ENCODE data around the gene BEGAIN. TPM values are rescaled to one million over a fixed set of nuclear protein-coding genes. Genes with fewer than 3 reads are reported as not detected.

The BEGAIN gene
- total RNA-seq, 8 experiments from 2014 or later: 2.6 to 16.0 (median 3.8) TPM

DNA sequence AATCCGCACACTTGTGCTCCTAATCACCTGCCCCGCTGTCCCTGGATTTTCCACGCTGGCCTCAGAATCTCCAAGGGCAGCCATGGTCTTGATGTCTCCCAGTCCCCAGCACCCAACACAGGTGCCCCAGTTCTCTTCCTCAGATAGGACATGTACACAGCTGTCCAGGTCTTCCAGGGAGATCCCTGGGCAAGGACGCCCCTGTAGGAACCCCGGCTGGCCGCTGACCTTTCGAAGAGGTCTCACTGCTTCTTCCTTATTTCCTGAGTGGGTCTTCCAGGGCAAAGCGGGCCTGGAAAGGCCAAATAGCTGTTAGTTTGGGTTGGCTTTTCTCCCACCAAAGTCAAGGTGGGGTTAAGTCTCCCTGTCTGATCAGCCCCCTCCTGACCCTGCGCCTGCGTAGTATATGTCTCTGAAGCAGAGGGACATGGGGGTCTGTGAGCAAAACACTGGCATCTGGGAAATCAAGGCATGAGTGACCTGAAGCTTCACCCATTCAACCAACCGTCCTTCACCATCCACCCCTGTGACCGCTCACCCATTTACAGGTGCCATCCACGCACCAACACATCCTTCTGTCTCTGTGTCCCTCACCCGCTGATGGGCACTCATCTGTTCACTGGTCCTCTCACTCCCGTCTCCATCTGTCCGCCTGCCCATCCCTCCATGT lies 4.6 kb downstream of the BEGAIN start:
- 80 to 96% (median 92%) methylated on average over 1 to 9 of the region's 16 CpGs; no CpG with 5 or more reads in 3 of the 10 experiments for WGBS, 10 experiments
- Histone ChIP-seq H3K4me1 (replicated peaks in 1 of 2) (peaks cover 5 to 17% of the 10 kb centered on the region in 2 donors), H3K27ac (no peak overlapping the region), H3K4me3 (no peak overlapping the region)
- in situ Hi-C loops (cut with MboI; ENCODE audit: low pct_unique_long_range_greater_than_20kb in 2 of 9, low sequenced_read_pairs in 9 of 9, unreplicated experiment in 9 of 9): no loop called here
- no peak for ATAC-seq (replicated peaks in 6 of 8)

DNA sequence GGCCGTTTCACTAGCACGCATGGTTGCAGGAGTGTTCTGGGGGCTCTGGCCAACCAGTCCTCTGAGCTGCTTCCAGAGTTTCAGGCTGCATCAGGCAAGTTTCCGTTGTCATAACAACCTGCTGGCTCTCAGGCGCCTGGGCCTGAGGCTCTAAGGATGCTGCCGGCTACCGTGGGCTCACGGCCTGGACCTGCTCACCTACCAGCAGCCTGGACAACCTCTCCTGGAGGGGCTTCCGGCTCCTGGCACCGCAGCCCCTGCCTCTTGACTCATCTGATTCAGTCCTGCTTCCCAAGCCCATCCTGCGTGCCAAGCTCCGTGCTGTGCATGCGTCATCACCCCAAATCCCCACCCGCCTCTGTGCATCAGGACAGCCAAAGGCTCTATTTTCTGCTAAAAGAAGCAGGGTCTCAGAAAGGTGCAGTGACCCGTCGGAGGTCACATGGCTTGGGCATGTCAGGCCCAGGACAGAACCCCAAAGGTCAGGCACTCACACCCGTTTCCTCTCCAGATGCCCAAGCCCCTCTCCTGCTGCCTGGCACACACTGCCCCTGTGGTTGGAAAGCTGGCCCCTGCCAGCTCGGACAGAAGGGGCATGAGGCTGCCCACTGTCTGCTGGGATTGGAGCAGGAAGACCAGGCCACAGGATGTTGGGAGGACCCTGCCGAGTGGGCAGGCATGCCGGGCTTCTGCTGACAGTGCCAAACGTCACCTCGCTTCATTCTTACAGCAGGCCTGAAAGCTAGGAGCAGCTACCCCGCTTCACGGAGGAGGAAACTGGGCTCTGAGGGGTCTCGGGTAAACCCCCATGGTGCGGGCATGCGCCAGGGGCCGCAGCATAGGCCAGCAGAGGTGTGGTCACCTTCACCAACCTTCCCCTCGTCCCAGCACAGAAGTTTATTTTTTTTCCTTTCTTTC lies 5.7 kb downstream of the BEGAIN start:
- Histone ChIP-seq H3K4me3 (no peak overlapping the region), H3K4me1 (replicated peaks in 1 of 2) (peaks cover 4 to 14% of the 10 kb centered on the region in 2 donors), H3K27ac (no peak overlapping the region)
- peak in 5 of 8 experiments; percentile 73 to 81 (median 74) for ATAC-seq (replicated peaks in 6 of 8)
- 57 to 90% (median 83%) methylated on average over 2 to 11 of the region's 28 CpGs; no CpG with 5 or more reads in 4 of the 10 experiments for WGBS, 10 experiments
- in situ Hi-C loops (cut with MboI; ENCODE audit: low pct_unique_long_range_greater_than_20kb in 2 of 9, low sequenced_read_pairs in 9 of 9, unreplicated experiment in 9 of 9): no loop called here

DNA sequence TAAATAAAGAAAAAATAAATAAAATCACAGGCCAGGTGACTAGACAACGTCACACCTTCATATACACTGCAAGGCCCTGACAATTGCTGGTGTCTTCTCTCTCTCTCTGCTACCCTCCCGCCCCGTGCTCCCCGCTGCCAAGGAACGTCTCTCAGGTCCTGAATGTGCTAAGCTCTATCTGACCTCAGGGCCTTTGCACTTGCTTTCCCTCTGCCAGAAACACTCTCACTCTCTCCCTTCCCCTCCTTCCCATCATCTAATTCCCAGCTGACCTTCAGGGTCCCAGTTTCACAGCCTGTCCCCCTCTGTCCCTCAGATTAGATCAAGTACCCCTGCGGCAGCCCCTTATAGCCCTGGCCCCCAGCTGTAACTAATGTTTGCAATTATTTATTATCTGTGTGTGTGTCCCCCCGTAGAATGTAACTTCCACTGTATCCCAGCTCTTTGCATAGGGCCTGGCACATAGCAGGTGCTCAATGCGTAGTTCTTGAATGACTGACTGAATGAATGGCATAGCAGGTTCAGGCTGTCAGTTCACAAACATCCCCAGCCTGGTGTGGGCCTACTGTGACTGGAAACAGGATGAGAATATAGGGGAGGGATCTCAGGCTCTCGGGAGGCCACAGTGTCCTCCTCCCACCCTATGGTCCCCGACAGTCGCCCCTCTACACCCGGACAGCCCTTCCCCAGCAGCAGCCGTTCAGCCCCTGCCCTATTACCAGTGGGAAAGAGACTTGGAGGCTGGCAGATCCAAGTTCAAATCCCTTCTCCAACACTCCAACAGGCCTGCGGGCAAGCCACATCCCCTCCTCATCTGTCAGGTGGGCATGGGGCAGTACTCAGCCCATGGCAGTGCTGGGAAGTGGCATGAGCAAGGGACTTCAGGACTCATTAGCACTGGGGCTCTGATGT lies 6.6 kb downstream of the BEGAIN start:
- Histone ChIP-seq H3K4me1 (replicated peaks in 1 of 2) (peaks cover 0 to 5% of the 10 kb centered on the region in 2 donors), H3K4me3 (no peak overlapping the region), H3K27ac (no peak overlapping the region)
- 40 to 97% (median 72%) methylated on average over 1 to 5 of the region's 14 CpGs; no CpG with 5 or more reads in 3 of the 10 experiments for WGBS, 10 experiments
- in situ Hi-C loops (cut with MboI; ENCODE audit: low pct_unique_long_range_greater_than_20kb in 2 of 9, low sequenced_read_pairs in 9 of 9, unreplicated experiment in 9 of 9): no loop called here
- no peak for ATAC-seq (replicated peaks in 6 of 8)

DNA sequence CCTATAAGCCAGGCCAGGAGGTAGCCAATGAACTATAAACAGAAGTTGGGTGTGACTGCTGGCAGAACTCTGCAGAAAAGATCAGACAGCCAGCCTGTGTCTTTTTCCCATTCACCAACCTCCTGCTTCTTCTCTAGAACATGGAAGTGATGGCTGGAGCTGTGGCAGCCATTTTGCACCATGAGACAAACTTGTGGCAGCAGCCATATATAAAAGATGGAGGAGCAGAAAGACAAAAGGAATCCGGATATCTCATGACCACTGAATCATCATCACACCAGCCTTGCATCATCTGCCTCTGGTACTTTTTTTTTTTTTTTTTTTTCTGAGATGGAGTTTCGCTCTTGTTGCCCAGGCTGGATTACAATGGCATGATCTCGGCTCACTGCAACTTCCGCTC lies 8.7 kb downstream of the BEGAIN start:
- no peak for ATAC-seq (replicated peaks in 6 of 8)

DNA sequence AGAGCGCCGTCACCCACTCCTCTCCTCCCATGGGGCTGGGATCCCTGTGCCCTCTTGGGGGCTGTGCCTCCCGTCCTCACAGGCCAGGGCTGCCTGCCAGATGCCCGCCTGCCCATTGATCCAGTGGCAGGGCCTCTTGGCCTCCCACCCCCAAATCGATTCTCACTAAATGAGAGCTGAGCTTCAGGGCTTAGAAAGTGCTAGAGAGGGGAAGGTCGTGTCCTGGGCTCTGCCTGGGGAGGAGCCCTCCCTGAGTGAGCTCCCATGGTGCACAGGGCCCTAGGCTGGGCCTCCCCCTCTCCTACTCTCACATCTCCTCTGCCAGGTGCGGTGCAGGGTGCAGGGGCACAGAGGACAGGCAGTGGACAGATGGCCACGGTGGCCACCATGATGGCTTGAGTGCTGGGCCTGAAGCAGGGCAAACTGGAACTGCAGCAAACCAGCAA lies 9.2 kb downstream of the BEGAIN start:
- no peak overlapping the region for H3K27ac ChIP-seq
- WGBS, 10 experiments: 60 to 100% (median 80%) methylated on average over 1 to 2 of the region's 8 CpGs; no CpG with 5 or more reads in 4 of the 10 experiments
- ATAC-seq (replicated peaks in 6 of 8): no peak
- H3K4me3 ChIP-seq: no peak overlapping the region
- peaks cover 11 to 18% of the 10 kb centered on the region in 2 donors for H3K4me1 ChIP-seq (replicated peaks in 1 of 2)
- in situ Hi-C loops (cut with MboI; ENCODE audit: low pct_unique_long_range_greater_than_20kb in 2 of 9, low sequenced_read_pairs in 9 of 9, unreplicated experiment in 9 of 9): no loop called here

More for the DNA sequence above, 8.7 kb downstream of the BEGAIN start:
- Histone ChIP-seq H3K27ac (no peak overlapping the region), H3K4me3 (no peak overlapping the region), H3K4me1 (replicated peaks in 1 of 2) (peaks cover 6 to 14% of the 10 kb centered on the region in 2 donors)
- WGBS, 10 experiments: 80 to 100% (median 98%) methylated on average over 1 to 4 of the region's 4 CpGs; no CpG with 5 or more reads in 4 of the 10 experiments
- in situ Hi-C loops (cut with MboI; ENCODE audit: low pct_unique_long_range_greater_than_20kb in 2 of 9, low sequenced_read_pairs in 9 of 9, unreplicated experiment in 9 of 9): no loop called here

DNA sequence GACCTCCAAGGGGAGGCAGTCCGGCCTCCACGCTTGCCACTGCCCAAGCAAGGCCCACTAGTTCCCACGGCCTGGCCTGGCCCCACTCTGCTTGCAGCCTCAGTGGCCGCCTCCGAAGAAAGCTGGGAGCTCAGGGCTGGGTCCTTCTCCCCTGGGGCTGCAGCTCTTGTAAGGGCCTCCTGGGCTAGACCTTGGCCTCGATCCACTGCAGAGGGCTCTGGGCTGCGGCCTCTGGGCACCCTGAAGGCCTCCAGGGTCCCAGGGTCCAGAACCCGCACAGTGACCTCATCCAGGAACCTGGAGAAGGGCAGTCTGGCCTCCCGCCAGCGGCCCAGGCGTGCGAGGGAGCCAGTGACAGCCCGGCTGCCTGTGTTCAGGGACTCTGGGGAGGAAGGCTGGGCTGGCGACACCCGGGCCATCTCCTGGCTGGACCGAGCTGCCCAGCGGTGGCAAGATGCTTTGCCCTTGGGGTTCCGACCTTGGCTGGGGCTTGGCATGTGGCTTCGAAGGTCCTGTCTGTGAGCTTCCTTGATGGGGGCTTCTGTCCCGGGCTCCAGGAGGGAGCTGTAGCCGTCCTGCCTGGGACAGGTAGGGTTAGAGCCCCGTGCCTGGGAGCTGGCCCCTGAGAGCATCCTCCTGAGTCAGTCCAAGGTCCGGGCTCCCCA lies 9.8 kb downstream of the BEGAIN start:
- Histone ChIP-seq H3K27ac (no peak overlapping the region), H3K4me1 (replicated peaks in 1 of 2) (peaks cover 16 to 23% of the 10 kb centered on the region in 2 donors), H3K4me3 (no peak overlapping the region)
- in situ Hi-C loops (cut with MboI; ENCODE audit: low pct_unique_long_range_greater_than_20kb in 2 of 9, low sequenced_read_pairs in 9 of 9, unreplicated experiment in 9 of 9): no loop called here
- WGBS, 10 experiments: 60 to 100% (median 87%) methylated on average over 1 to 7 of the region's 23 CpGs; no CpG with 5 or more reads in 6 of the 10 experiments
- ATAC-seq (replicated peaks in 6 of 8): no peak

DNA sequence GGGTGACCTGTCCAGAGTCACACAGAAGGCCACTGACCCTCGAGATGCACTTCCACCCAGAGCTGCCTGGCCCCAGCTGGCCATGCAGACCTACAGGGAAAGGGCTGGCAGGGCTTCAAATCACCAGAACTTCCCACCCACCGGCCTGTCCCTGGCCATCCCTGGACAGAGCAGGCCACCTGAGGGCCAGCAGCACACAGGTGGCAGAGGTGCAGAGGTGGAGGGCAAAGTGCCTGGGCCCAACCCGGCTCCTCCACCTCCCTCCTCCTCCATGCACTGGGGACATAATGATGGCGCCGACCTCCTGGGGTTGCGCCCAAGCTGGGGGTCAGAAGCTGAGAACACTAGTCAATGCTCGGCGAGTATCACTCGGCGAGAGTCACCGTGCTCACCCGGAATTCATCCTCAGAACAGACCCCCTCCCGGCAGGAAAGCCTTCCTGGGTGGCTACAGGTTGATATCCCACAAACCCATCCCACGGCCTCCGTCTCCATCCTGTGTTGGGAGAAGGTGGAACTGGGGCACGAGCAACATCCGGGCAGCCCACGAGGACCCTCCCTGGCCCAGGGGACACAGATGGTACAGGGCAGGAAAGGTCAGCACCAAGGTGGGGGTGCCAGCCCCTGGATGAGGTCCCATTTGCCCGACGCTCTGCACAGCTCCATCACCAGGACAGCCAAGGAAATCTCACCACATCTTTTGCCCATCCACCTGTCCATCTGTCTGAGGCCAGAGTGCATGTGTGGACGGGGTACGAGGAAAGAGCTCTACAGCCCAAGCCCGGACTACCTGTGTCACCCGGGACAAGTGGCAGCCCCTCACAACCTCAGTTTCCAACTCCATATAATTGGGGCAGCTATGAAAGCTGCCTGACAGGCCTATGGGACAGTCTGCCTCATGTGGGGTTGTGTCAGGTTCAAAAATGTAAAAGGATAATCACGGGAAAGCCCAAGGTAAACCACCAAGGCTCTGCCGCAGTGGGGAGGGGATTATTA lies 10.8 kb downstream of the BEGAIN start:
- peaks cover 20 to 26% of the 10 kb centered on the region in 2 donors for H3K4me1 ChIP-seq (replicated peaks in 1 of 2)
- no peak overlapping the region for H3K4me3 ChIP-seq
- no peak overlapping the region for H3K27ac ChIP-seq
- WGBS, 10 experiments: 73 to 96% (median 84%) methylated on average over 3 to 9 of the region's 26 CpGs; no CpG with 5 or more reads in 4 of the 10 experiments
- in situ Hi-C loops (cut with MboI; ENCODE audit: low pct_unique_long_range_greater_than_20kb in 2 of 9, low sequenced_read_pairs in 9 of 9, unreplicated experiment in 9 of 9): no loop called here
- ATAC-seq (replicated peaks in 6 of 8): no peak

DNA sequence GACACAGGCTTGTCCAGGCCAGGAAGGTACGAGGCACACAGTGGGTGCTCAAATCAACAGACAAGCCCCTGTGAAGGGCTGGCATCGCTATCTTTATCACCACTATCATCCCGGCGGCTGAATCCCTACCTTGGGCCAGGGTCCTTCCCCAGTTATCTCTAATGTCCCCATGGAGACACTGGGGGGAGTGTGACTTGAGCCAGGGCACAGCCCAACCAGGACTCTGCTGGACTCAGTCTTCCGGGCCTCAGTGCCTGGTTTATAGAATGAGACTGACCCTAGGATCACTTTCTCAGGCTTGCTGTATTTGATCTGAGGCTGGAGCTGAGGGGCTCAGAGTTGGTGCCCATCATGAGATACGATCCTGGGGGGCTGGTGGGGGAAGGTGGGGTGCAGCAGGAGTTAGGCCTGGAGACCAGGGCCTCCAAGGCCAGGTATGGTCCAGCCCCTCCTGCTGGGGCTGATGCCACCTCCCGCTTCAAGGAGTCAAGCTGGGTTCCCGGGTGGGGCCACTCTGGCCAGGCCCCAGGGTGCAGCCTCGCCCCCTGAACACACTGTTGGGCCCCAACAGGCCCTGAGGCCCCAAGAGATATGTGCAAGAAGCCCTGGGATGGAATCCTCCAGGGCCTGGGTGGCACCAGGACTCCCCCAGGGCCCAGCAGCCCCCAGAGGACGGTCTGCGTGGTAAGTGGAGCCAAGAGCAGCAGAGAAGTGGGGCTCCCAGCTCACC lies 11.8 kb downstream of the BEGAIN start:
- WGBS, 10 experiments: 65 to 100% (median 100%) methylated on average over 1 to 2 of the region's 11 CpGs; no CpG with 5 or more reads in 7 of the 10 experiments
- in situ Hi-C loops (cut with MboI; ENCODE audit: low pct_unique_long_range_greater_than_20kb in 2 of 9, low sequenced_read_pairs in 9 of 9, unreplicated experiment in 9 of 9): no loop called here
- no peak overlapping the region for H3K4me3 ChIP-seq
- no peak for ATAC-seq (replicated peaks in 6 of 8)
- H3K4me1 ChIP-seq (replicated peaks in 1 of 2): peaks cover 20 to 21% of the 10 kb centered on the region in 2 donors
- H3K27ac ChIP-seq: no peak overlapping the region

DNA sequence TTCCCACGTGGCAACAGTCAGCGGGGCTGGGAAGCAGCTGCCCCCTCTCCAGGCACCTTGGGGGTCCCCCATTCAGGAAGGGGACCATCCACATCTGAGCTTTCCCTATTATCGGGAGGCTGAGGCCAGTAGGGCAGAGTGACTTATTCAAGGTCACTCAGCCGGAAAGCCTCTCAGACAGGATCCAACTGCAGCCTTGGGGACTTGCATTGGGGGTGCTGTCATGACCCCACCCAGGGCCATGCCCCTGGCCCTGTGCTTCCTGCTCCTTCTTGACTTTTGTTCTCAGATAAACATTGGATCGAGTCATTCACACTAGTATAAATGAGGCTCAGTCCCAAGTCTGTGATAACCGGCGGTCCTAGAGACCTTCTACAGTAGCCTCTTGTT lies 12.6 kb downstream of the BEGAIN start:
- Histone ChIP-seq H3K4me3 (no peak overlapping the region), H3K4me1 (replicated peaks in 1 of 2) (peaks cover 27 to 28% of the 10 kb centered on the region in 2 donors), H3K27ac (no peak overlapping the region)
- ATAC-seq (replicated peaks in 6 of 8): no peak
- in situ Hi-C loops (cut with MboI; ENCODE audit: low pct_unique_long_range_greater_than_20kb in 2 of 9, low sequenced_read_pairs in 9 of 9, unreplicated experiment in 9 of 9): no loop called here
- 0 to 100% (median 68%) methylated on average over 1 to 5 of the region's 7 CpGs; no CpG with 5 or more reads in 2 of the 10 experiments for WGBS, 10 experiments

DNA sequence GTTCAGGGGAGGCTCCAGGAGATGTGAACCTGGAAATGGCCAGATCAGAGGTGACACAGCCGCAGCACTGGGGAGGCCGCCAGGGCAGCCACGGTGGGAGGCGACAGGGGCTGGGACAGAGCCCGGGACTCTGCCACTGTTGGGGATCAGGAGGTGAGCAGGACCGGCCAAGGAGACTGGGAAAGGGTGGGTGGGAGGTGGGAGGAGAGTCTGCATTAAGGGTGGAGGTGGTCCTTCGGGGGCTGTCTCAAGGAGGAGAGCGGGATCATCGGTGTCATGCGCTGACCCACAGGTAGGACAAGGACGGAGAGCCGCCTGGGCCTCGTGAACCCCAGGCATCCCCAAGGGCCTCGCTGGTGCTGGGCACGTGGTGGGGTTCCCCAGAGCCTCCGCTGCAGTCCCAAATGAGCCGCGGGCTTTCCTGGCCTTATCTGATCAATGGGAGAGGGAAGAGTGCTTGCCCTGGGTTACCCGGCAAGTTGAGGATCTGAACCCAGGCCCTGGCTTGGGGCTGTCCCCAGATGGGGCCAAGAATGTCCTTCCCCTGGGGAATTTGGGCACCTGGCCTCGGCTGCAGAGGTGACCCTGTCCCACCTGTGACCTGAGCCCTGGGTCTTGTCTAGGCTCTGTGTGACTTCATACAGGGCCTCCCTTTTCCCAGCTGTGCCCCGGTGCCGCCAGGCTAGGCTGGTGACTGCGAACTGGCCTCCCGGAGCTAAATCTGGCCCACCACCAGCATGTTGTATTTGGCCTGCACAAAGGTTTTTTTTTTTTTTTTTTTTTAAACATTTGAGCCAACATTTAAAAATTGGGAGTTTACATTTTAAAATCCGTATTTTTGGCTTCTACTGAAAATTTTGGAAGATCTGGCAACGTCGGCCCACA lies 13.2 kb downstream of the BEGAIN start:
- Histone ChIP-seq H3K4me1 (replicated peaks in 1 of 2) (peaks cover 33 to 35% of the 10 kb centered on the region in 2 donors), H3K27ac (peak overlapping the region; percentile 58 to 86), H3K4me3 (no peak overlapping the region)
- in situ Hi-C loops (cut with MboI; ENCODE audit: low pct_unique_long_range_greater_than_20kb in 2 of 9, low sequenced_read_pairs in 9 of 9, unreplicated experiment in 9 of 9): no loop called here
- no peak for ATAC-seq (replicated peaks in 6 of 8)
- 45 to 100% (median 70%) methylated on average over 2 to 7 of the region's 27 CpGs; no CpG with 5 or more reads in 3 of the 10 experiments for WGBS, 10 experiments
